MM.1S (cell line): ENCODE measurements around the gene ST8SIA2.

Experiments
- DNase-seq: peaks from one replicate; pipeline ENCODE4 v3.0.0-alpha.2; 2015
- H2AFZ ChIP-seq: fragments of 300-600 bp; sonication (generic); 2 replicates; pipeline ENCODE4 v1.6.0; 2016; ENCODE audit warnings: antibody characterized with exemption, low read length
- H3F3A ChIP-seq: fragments of 300-600 bp; sonication (generic); 2 replicates; pipeline ENCODE4 v1.6.1; 2016; ENCODE audit warnings: mild to moderate bottlenecking, antibody characterized with exemption, low read length, moderate library complexity, mixed read lengths; ENCODE audit not compliant: insufficient read depth
- H3K27ac ChIP-seq: fragments of 300-600 bp; sonication (generic); 2 replicates; pipeline ENCODE4 v1.5.1; 2016; ENCODE audit warnings: mild to moderate bottlenecking, low read length
- H3K27me3 ChIP-seq: fragments of 300-600 bp; sonication (generic); replicated peaks from 2 replicates; pipeline ENCODE4 v1.6.0; 2016; ENCODE audit warnings: low read length; ENCODE audit not compliant: insufficient read depth
- H3K36me3 ChIP-seq: fragments of 300-600 bp; sonication (generic); replicated peaks from 2 replicates; pipeline ENCODE4 v1.6.1; 2016; ENCODE audit warnings: mild to moderate bottlenecking, low read length, mixed read lengths; ENCODE audit not compliant: insufficient read depth
- H3K4me1 ChIP-seq: fragments of 300-600 bp; sonication (generic); 2 replicates; pipeline ENCODE4 v1.6.1; 2016; ENCODE audit warnings: low read length, mixed read lengths
- H3K4me2 ChIP-seq: fragments of 300-600 bp; sonication (generic); 2 replicates; pipeline ENCODE4 v1.6.0; 2016; ENCODE audit warnings: low read depth, low read length
- H3K4me3 ChIP-seq: fragments of 300-600 bp; sonication (generic); 2 replicates; pipeline ENCODE4 v1.5.1; 2016; ENCODE audit warnings: low read length, mixed read lengths
- H3K79me2 ChIP-seq: fragments of 300-600 bp; sonication (generic); 2 replicates; pipeline ENCODE4 v1.6.1; 2016; ENCODE audit warnings: mixed run types, low read length, mixed read lengths
- H3K9ac ChIP-seq: fragments of 300-600 bp; sonication (generic); 2 replicates; pipeline ENCODE4 v1.6.1; 2016; ENCODE audit warnings: low read length, mixed read lengths
- H3K9me2 ChIP-seq: fragments of 300-600 bp; sonication (generic); replicated peaks from 2 replicates; pipeline ENCODE4 v1.6.1; 2016; ENCODE audit warnings: mild to moderate bottlenecking, low read length, mixed read lengths; ENCODE audit not compliant: insufficient read depth
- H3K9me3 ChIP-seq: fragments of 300-600 bp; sonication (generic); replicated peaks from 2 replicates; pipeline ENCODE4 v1.6.1; 2016; ENCODE audit warnings: mild to moderate bottlenecking, low read length, mixed read lengths; ENCODE audit not compliant: insufficient read depth
- H4K20me1 ChIP-seq: fragments of 300-600 bp; sonication (generic); 2 replicates; pipeline ENCODE4 v1.6.1; 2016; ENCODE audit warnings: mild to moderate bottlenecking, low read length, moderate library complexity, mixed read lengths; ENCODE audit not compliant: insufficient read depth
- EZH2 ChIP-seq: fragments of 300-600 bp; sonication (generic); optimal IDR thresholded peaks from 2 replicates; pipeline ENCODE3; 2017; ENCODE audit warnings: low read depth, mild to moderate bottlenecking, antibody characterized with exemption, low read length, mixed read lengths
- EZH2phosphoT487 ChIP-seq: fragments of 300-600 bp; sonication (generic); IDR thresholded peaks from 2 replicates; pipeline ENCODE4 v1.6.1; 2018; ENCODE audit warnings: antibody characterized with exemption, low read length
- TF ChIP-seq, protein P1 (sequence below): fragments of 300-600 bp; sonication (generic); IDR thresholded peaks from 2 replicates; pipeline ENCODE4 v1.5.1; 2016; ENCODE audit warnings: antibody characterized with exemption, low read length, mixed read lengths

ST8SIA2 gene

DNA sequence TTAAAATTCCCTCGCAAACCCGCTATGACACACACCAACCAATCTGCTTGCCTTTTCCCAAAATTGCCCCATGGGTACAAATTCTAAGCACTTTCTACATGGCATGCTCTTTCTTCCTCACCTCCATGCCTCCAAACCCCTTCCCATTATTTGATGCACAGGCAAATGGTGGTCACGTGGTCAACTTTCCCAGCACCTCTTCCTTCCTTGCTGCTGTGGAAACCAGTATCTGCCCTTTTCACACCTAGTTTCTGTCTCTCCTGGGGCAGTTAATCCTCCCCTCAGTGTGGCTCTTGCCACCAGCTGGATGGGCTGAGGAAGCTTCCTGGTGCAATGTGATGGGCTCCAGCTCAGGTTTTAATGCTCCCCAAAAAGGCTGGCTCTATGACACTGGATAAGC is 38.4 kb upstream of the ST8SIA2 start:
- Histone ChIP-seq H3K4me2 (no peak overlapping the region), H3K27me3 (no peaks in the 10 kb centered on the region), H3K9ac (no peak overlapping the region), H3K36me3 (no peaks in the 10 kb centered on the region), H3K79me2 (no peaks in the 10 kb centered on the region), H3K4me1 (no peaks in the 10 kb centered on the region), H2AFZ (no peak overlapping the region), H3K9me3 (no peaks in the 10 kb centered on the region), H3K4me3 (no peak overlapping the region), H3F3A (no peaks in the 10 kb centered on the region), H3K9me2 (no peaks in the 10 kb centered on the region), H3K27ac (no peak overlapping the region), H4K20me1 (no peaks in the 10 kb centered on the region)
- no peak for DNase-seq
- TF ChIP-seq EZH2 (no peak), EZH2phosphoT487 (no peak)
- TF ChIP-seq, protein P1, sequence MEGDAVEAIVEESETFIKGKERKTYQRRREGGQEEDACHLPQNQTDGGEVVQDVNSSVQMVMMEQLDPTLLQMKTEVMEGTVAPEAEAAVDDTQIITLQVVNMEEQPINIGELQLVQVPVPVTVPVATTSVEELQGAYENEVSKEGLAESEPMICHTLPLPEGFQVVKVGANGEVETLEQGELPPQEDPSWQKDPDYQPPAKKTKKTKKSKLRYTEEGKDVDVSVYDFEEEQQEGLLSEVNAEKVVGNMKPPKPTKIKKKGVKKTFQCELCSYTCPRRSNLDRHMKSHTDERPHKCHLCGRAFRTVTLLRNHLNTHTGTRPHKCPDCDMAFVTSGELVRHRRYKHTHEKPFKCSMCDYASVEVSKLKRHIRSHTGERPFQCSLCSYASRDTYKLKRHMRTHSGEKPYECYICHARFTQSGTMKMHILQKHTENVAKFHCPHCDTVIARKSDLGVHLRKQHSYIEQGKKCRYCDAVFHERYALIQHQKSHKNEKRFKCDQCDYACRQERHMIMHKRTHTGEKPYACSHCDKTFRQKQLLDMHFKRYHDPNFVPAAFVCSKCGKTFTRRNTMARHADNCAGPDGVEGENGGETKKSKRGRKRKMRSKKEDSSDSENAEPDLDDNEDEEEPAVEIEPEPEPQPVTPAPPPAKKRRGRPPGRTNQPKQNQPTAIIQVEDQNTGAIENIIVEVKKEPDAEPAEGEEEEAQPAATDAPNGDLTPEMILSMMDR = no peak

DNA sequence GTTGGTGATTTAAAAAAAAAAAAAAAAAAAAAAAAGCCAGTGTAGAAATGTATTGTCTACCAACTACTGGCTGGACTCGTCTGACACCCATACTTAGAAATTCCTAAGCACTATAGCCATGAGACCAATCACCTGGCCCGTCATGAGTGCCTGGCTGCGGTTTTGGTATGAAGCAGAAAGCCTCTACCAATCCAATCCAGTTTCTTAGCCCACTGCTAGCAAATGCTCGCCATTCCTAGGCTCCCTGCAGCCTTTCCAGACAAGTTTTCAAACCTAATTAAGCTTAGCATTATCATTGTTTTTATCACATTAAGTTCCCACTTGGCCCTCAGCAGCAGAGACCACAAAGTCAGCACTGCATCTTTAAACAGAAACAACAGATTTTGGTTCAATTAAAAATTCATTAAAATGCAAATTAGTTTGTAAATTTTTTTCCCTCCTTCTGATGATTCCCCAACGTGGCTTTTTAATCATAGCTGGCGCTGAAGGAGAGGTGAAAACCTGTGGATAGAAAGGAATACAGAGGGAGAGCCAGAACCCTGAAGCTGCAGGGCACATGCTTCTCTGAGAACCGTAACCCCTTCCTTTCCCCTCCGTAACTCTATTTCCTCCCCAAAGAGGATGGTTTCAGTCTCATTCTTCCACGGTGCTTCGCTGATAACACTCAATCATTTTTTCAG is 32.2 kb upstream of the ST8SIA2 start:
- DNase-seq = no peak
- Histone ChIP-seq H4K20me1 (no peaks in the 10 kb centered on the region), H3K4me1 (no peaks in the 10 kb centered on the region), H3K4me2 (no peak overlapping the region), H3K9ac (no peak overlapping the region), H3K79me2 (no peaks in the 10 kb centered on the region), H3K9me3 (no peaks in the 10 kb centered on the region), H3K36me3 (no peaks in the 10 kb centered on the region), H3K27ac (no peak overlapping the region), H3F3A (no peaks in the 10 kb centered on the region), H3K9me2 (no peaks in the 10 kb centered on the region), H3K4me3 (no peak overlapping the region), H2AFZ (no peak overlapping the region), H3K27me3 (no peaks in the 10 kb centered on the region)
- no peak for TF ChIP-seq EZH2
- TF ChIP-seq, protein P1 = no peak
- TF ChIP-seq EZH2phosphoT487 = no peak

DNA sequence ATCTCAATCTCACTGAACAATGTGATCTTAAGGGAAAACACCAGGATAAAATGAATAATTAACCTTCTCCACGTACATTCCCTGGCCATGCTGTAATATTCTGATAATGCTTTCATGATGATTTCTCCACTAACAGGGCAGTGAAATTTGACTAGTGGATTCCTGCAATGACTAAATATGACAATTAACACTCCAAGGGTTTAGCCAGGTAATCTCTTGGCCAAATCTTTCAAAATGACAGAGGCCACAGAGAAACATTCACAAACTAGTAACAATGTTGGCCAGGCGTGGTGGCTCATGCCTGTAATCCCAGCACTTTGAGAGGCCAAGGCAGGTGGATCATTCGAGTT is 31.7 kb upstream of the ST8SIA2 start:
- no peaks in the 10 kb centered on the region for H3K9me2 ChIP-seq
- no peak for DNase-seq
- no peaks in the 10 kb centered on the region for H3K79me2 ChIP-seq
- H3K4me2 ChIP-seq = no peak overlapping the region
- no peak overlapping the region for H3K4me3 ChIP-seq
- no peaks in the 10 kb centered on the region for H3F3A ChIP-seq
- TF ChIP-seq EZH2 (no peak), EZH2phosphoT487 (no peak)
- TF ChIP-seq, protein P1 = no peak
- no peaks in the 10 kb centered on the region for H3K36me3 ChIP-seq
- no peaks in the 10 kb centered on the region for H4K20me1 ChIP-seq
- H3K9ac ChIP-seq = no peak overlapping the region
- H3K27me3 ChIP-seq = no peaks in the 10 kb centered on the region
- H3K9me3 ChIP-seq = no peaks in the 10 kb centered on the region
- no peaks in the 10 kb centered on the region for H3K4me1 ChIP-seq
- no peak overlapping the region for H3K27ac ChIP-seq
- no peak overlapping the region for H2AFZ ChIP-seq
